Measurements from ENCODE around the gene GRXCR1. TPM values are rescaled to one million over a fixed set of nuclear protein-coding genes. Genes with fewer than 3 reads are reported as not detected.

The GRXCR1 gene
- total and polyA plus RNA-seq, 2 of the 4 experiments (the other 2 are of a cell fraction), result not detected

DNA sequence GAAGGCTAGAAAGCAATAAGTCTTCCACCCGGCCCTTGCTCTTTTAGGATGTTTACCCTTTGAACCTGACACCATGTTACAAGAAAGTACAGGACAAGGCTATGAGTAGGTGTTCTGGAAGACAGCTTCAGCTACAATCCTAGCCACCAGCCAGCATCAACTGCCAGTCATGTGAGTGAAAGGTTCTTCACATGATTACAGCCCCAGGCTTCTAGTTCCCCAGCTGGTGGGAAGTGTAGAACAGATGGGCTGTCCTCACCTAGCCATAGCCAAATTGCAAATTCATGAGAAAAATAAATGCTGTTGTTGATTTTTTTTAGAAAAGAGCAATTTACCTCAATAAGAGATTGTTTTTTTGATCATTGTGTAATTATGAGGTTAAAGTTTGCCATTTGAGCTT is 60.8 kb downstream of the GRXCR1 start:
- no peaks in the 10 kb centered on the region for H3K36me3 ChIP-seq (ENCODE audit: control insufficient read depth, insufficient read depth, low read length)
- H4K5ac ChIP-seq (ENCODE audit: low read depth, low read length), result no peak overlapping the region
- H2BK20ac ChIP-seq (ENCODE audit: low read depth, low read length), result no peak overlapping the region
- no peak overlapping the region for H4K8ac ChIP-seq (ENCODE audit: low read depth in 2 of 2, low read length in 2 of 2)
- DNase-seq (no peak), ATAC-seq (ENCODE audit: low read depth) (no peak)
- TF ChIP-seq MAFK (IDR thresholded peaks at IDR 0.05; ENCODE audit: low read depth, low read length), result no peak
- TF ChIP-seq RFX5 (IDR thresholded peaks at IDR 0.05; ENCODE audit: low read depth, low read length), result no peak
- TF ChIP-seq, protein P1, sequence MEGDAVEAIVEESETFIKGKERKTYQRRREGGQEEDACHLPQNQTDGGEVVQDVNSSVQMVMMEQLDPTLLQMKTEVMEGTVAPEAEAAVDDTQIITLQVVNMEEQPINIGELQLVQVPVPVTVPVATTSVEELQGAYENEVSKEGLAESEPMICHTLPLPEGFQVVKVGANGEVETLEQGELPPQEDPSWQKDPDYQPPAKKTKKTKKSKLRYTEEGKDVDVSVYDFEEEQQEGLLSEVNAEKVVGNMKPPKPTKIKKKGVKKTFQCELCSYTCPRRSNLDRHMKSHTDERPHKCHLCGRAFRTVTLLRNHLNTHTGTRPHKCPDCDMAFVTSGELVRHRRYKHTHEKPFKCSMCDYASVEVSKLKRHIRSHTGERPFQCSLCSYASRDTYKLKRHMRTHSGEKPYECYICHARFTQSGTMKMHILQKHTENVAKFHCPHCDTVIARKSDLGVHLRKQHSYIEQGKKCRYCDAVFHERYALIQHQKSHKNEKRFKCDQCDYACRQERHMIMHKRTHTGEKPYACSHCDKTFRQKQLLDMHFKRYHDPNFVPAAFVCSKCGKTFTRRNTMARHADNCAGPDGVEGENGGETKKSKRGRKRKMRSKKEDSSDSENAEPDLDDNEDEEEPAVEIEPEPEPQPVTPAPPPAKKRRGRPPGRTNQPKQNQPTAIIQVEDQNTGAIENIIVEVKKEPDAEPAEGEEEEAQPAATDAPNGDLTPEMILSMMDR (conservative IDR thresholded peaks at IDR 0.05; ENCODE audit: low read depth, low read length), result no peak
- TF ChIP-seq, protein P2, sequence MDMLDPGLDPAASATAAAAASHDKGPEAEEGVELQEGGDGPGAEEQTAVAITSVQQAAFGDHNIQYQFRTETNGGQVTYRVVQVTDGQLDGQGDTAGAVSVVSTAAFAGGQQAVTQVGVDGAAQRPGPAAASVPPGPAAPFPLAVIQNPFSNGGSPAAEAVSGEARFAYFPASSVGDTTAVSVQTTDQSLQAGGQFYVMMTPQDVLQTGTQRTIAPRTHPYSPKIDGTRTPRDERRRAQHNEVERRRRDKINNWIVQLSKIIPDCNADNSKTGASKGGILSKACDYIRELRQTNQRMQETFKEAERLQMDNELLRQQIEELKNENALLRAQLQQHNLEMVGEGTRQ (IDR thresholded peaks at IDR 0.05; ENCODE audit: low read depth, low read length), result no peak
- TF ChIP-seq CHD1 (IDR thresholded peaks at IDR 0.05; ENCODE audit: low read depth, low read length), result no peak
- no peak for TF ChIP-seq RAD21 (IDR thresholded peaks at IDR 0.05; ENCODE audit: low read length)
- no peak for TF ChIP-seq CEBPB (IDR thresholded peaks at IDR 0.05; ENCODE audit: low read depth, low read length)
- no peaks in the 10 kb centered on the region for H4K20me1 ChIP-seq (ENCODE audit: insufficient read depth, low read length)
- H3K56ac ChIP-seq (ENCODE audit: extremely low read depth, insufficient read depth, low read length), result no peak overlapping the region
- no peaks in the 10 kb centered on the region for H3K9me1 ChIP-seq (ENCODE audit: insufficient read depth, low read length)
- dilution Hi-C loops (cut with HindIII; ENCODE audit: low sequenced_read_pairs, unreplicated experiment) (no loop called here), intact Hi-C loops (cut with micrococcal nuclease) (no loop called here), in situ Hi-C loops (cut with MboI; ENCODE audit: low sequenced_read_pairs) (no loop called here)
- no peak overlapping the region for H2BK5ac ChIP-seq (ENCODE audit: low read depth, low read length, poor library complexity, severe bottlenecking)
- ChIA-PET POLR2A (ENCODE audit: unreplicated experiment) (no interaction called here), CTCF (no interaction called here)
- no peak overlapping the region for H3K23ac ChIP-seq (ENCODE audit: low read depth, low read length)
- no peak overlapping the region for H3K4ac ChIP-seq (ENCODE audit: low read depth, low read length)
- no peaks in the 10 kb centered on the region for H3K27me3 ChIP-seq (ENCODE audit: control insufficient read depth, insufficient read depth, low read length)
- H2BK15ac ChIP-seq (ENCODE audit: low read depth, low read length), result no peak overlapping the region
- H3K14ac ChIP-seq (replicated peaks; ENCODE audit: low read depth, low read length), result no peak overlapping the region
- BruUV-seq (replicated peaks), result no TSS peak
- H3K27ac ChIP-seq (ENCODE audit: insufficient read depth, low read length), result no peak overlapping the region
- no peak overlapping the region for H2AK5ac ChIP-seq (ENCODE audit: low read depth, low read length)
- H4K91ac ChIP-seq (ENCODE audit: insufficient read depth, low read depth, low read length), result no peak overlapping the region
- no peak overlapping the region for H2BK120ac ChIP-seq (ENCODE audit: low read depth, low read length)
- no peak overlapping the region for H3K4me2 ChIP-seq (ENCODE audit: low read depth, low read length)
- no peak overlapping the region for H3K18ac ChIP-seq (ENCODE audit: low read depth, low read length)
- no peak overlapping the region for H3K9ac ChIP-seq (ENCODE audit: low read depth, low read length)
- no peaks in the 10 kb centered on the region for H3K4me1 ChIP-seq (ENCODE audit: control insufficient read depth, insufficient read depth, low read length)
- no peak overlapping the region for H2AK9ac ChIP-seq (replicated peaks; ENCODE audit: low read depth, low read length, poor library complexity)
- no peaks in the 10 kb centered on the region for H3K79me1 ChIP-seq (ENCODE audit: low read depth in 1 of 2, low read length in 2 of 2)
- 0 out of 2 replicates have a peak, but pooled peaks cover 6% of the 10 kb centered on the region for H3K9me3 ChIP-seq (ENCODE audit: control insufficient read depth, insufficient read depth, low read length)
- no CpG with 5 or more reads among the region's 1 CpG for WGBS, 2 experiments (ENCODE audit: extremely low coverage in 2 of 2, insufficient read length in 1 of 2)
- no peak overlapping the region for H2AFZ ChIP-seq (replicated peaks; ENCODE audit: low read length, poor library complexity)
- H3K4me3 ChIP-seq (ENCODE audit: insufficient read depth, low read depth, low read length), result no peak overlapping the region

Measured in IMR-90 (cell line).